Heart left ventricle (tissue), 16 donors: Measurements from ENCODE around the gene UBE2D3. TPM values are rescaled to one million over a fixed set of nuclear protein-coding genes. Genes with fewer than 3 reads are reported as not detected.

Experiments used
- ATAC-seq, 4 donors: fragments of 200-7000 bp; cut with Tn5 transposase; one replicate each; pipeline ENCODE4 v1.9.1; 2020 to 2022; ENCODE audit warnings: moderate library complexity in 4 of 4, mild to moderate bottlenecking in 3 of 4, moderate number of reproducible peaks in 1 of 4
- DNase-seq, 5 donors: peaks; one replicate each; pipeline ENCODE4 v3.0.0-alpha.2; 2020
- H3K27ac ChIP-seq, 12 donors: fragments of 200-600 bp; sonication (generic) in 4 of 12; one replicate each; pipeline versions ENCODE4 v1.5.0 to v1.8.0; 2016 to 2022; ENCODE audit warnings: mild to moderate bottlenecking in 2 of 12
- H3K27me3 ChIP-seq, 9 donors: fragments of 200-600 bp; sonication (generic) in 2 of 9; one replicate each; pipeline versions ENCODE4 v1.5.1 to v1.8.0; 2016 to 2022; ENCODE audit warnings: mild to moderate bottlenecking in 3 of 9
- H3K36me3 ChIP-seq, 9 donors: fragments of 200-600 bp; sonication (generic) in 2 of 9; one replicate each; pipeline versions ENCODE4 v1.5.0 to v1.8.0; 2018 to 2022; ENCODE audit warnings: mild to moderate bottlenecking in 2 of 9
- H3K4me1 ChIP-seq, 12 donors: fragments of 200-600 bp; sonication (generic) in 4 of 12; one replicate each; pipeline versions ENCODE4 v1.5.0 to v1.8.0; 2016 to 2022; ENCODE audit warnings: mild to moderate bottlenecking in 3 of 12
- H3K4me3 ChIP-seq, 12 donors: fragments of 200-600 bp; sonication (generic) in 4 of 12; one replicate each; pipeline versions ENCODE4 v1.5.0 to v1.8.0; 2017 to 2022; ENCODE audit warnings: mild to moderate bottlenecking in 9 of 12, moderate library complexity in 4 of 12
- H3K9me3 ChIP-seq, 12 donors: fragments of 200-600 bp; sonication (generic) in 4 of 12; one replicate each; pipeline versions ENCODE4 v1.5.0 to v1.8.0; 2016 to 2022; ENCODE audit warnings: mild to moderate bottlenecking in 1 of 12
- CTCF ChIP-seq, 12 donors: fragments of 200-600 bp; sonication (generic) in 4 of 12; IDR thresholded peaks; one replicate each; pipeline versions ENCODE4 v1.5.0 to v1.8.0; 2018 to 2022; ENCODE audit warnings: antibody characterized with exemption in 12 of 12, mild to moderate bottlenecking in 5 of 12
- POLR2A ChIP-seq, 2 donors: fragments of 450-650 bp; IDR thresholded peaks; one replicate each; pipeline ENCODE4 v1.6.1; 2017; ENCODE audit warnings: antibody characterized with exemption in 2 of 2, mild to moderate bottlenecking in 2 of 2, moderate library complexity in 2 of 2
- WGBS, 4 donors: extraction: QIAGEN DNeasy Blood & Tissue Kit in 2 of 4; methylation state at CpG; one replicate each; pipeline versions ENCODE4 v1.1.5 to v1.1.7; 2013 to 2018; 5-methylcytosine and 5-hydroxymethylcytosine counted together
- intact Hi-C, 10 donors: fragments of 100-400 bp; cut with DNase I; formaldehyde crosslinking; loops; one replicate each; pipeline versions ENCODE4 v1.11.1 to v1.14.2; 2022
- polyA plus RNA-seq, 2 donors: library from polyadenylated mRNA; stranded (reverse); fragments of 200-250 nt; gene quantifications; one replicate each; pipeline ENCODE4 v1.2.3, GENCODE V29; 2013
- total RNA-seq, 9 donors: library from RNA; depleted of rRNA in 2 of 9; stranded (reverse); fragments of >200 nt in 2 of 9; fragmentation: NEBNext Ultra II Directional in 3 of 9; extraction: Animal tissue kit (Norgen Biotek cat#: 25700) in 3 of 9; gene quantifications; one replicate each; pipeline versions ENCODE4 v1.1.0 to v1.2.4, GENCODE V29; 2016 to 2023
- donor health status: ischemic (EF 13 %, LVEDD 7.1; RV severe dilation, severe dysfunction).
- donor health status: healthy with polysubstance abuse.
- donor health status: DM: no; HTN: yes; CAD: no.
- donor health status: DM: no; HTN: no; CAD: no.
- donor health status: ischemic (EF 25% LVEDD 6.9; RV normal size, moderate dysfunction).
- donor health status: ischemic (EF 25% LVEDD 5.7; RV mildly dilated, moderate dysfunction).
- donor health status: healthy.
- donor health status: DM: yes; HTN: yes; CAD: no.
- donor health status: ischemic (EF 35%, LVEDD 5.7; RV mildly dilated, moderate dysfunction).
- donor health status: nonischemic (EF 11% LVEDD 7.7; RV severe dilation, severe dysfunction).
- donor health status: DM: yes; HTN: yes; CAD: no.
- donor health status: PGD.
- donor health status: ischemic (EF 29% LVEDD 5.4; RV normal size, mild dysfunction).
- donor health status: nonischemic (EF 23%, LVEDD 6.1; RV moderate dilation, normal function).

UBE2D3 gene
- total and polyA plus RNA-seq, 11 donors = 87.4 to 381 (median 258) TPM

- peaks cover 0 to 30% (median 11%) of the 10 kb centered on the region in 12 donors for H3K4me1 ChIP-seq
- WGBS, 4 donors = 86 to 92% (median 88%) methylated on average over 4 of the region's 4 CpGs
- H3K4me3 ChIP-seq = no peak overlapping the region
- intact Hi-C loops = no loop called here
- no peaks in the 10 kb centered on the region for H3K36me3 ChIP-seq
- DNase-seq (no peak), ATAC-seq (no peak)
- no peaks in the 10 kb centered on the region for H3K27me3 ChIP-seq
- H3K27ac ChIP-seq = no peak overlapping the region
- H3K9me3 ChIP-seq = no peaks in the 10 kb centered on the region
- TF ChIP-seq POLR2A (IDR thresholded peaks at IDR 0.05) (no peak), CTCF (IDR thresholded peaks at IDR 0.05) (no peak)
These were observed 4.8 kb upstream of the UBE2D3 start for GRCh38 chr4:102832105-102832504.

GRCh38 chr4:102829803-102830202 lies 2.5 kb upstream of the UBE2D3 start:
- DNase-seq (no peak), ATAC-seq (no peak)
- H3K36me3 ChIP-seq = peaks cover 0 to 3% (median 0%) of the 10 kb centered on the region in 9 donors
- no peaks in the 10 kb centered on the region for H3K9me3 ChIP-seq
- no peaks in the 10 kb centered on the region for H3K27me3 ChIP-seq
- H3K4me1 ChIP-seq = peaks cover 0 to 31% (median 11%) of the 10 kb centered on the region in 12 donors
- H3K4me3 ChIP-seq = no peak overlapping the region
- peak overlapping the region in 2 of 12 donors; percentile 100 for H3K27ac ChIP-seq
- intact Hi-C loops = loop anchor here in 8 of 10 donors (2.0 to 10.0 kb wide), 7 partner anchors 39 to 325 kb away; partner anchors contain the start of genes CISD2 (in 4 of the 8), SLC9B1 (in 3 of the 8), MANBA (in 1 of the 8) and NFKB1 (in 1 of the 8)
- no peak for TF ChIP-seq POLR2A (IDR thresholded peaks at IDR 0.05)
- TF ChIP-seq CTCF (IDR thresholded peaks at IDR 0.05) = no peak
- 91 to 96% (median 95%) methylated on average over 7 of the region's 7 CpGs for WGBS, 4 donors

- no peak for TF ChIP-seq POLR2A (IDR thresholded peaks at IDR 0.05)
- TF ChIP-seq CTCF (IDR thresholded peaks at IDR 0.05) = no peak
- H3K9me3 ChIP-seq = no peaks in the 10 kb centered on the region
- intact Hi-C loops = loop anchor here in 8 of 10 donors (2.0 to 10.0 kb wide), 7 partner anchors 40 to 324 kb away; partner anchors contain the start of genes CISD2 (in 4 of the 8), SLC9B1 (in 3 of the 8), MANBA (in 1 of the 8) and NFKB1 (in 1 of the 8)
- peaks cover 0 to 14% (median 2%) of the 10 kb centered on the region in 9 donors for H3K36me3 ChIP-seq
- DNase-seq (no peak), ATAC-seq (no peak)
- H3K4me1 ChIP-seq = peaks cover 0 to 43% (median 24%) of the 10 kb centered on the region in 12 donors
- WGBS, 4 donors = 0% methylated on average over 4 of the region's 4 CpGs
- H3K27ac ChIP-seq = peak overlapping the region; percentile 100
- peak overlapping the region; percentile 83 to 99 (median 91) for H3K4me3 ChIP-seq
- H3K27me3 ChIP-seq = no peaks in the 10 kb centered on the region
These were observed 1.1 kb upstream of the UBE2D3 start for GRCh38 chr4:102828497-102828808.

- 0% methylated on average over 44 to 50 of the region's 50 CpGs for WGBS, 4 donors
- peak overlapping the region; percentile 83 to 99 (median 91) for H3K4me3 ChIP-seq
- ATAC-seq (peak; percentile 85 to 89 (median 86)), DNase-seq (peak; percentile 98 to 100 (median 100))
- H3K36me3 ChIP-seq = peaks cover 0 to 20% (median 3%) of the 10 kb centered on the region in 9 donors
- H3K4me1 ChIP-seq = peaks cover 0 to 43% (median 29%) of the 10 kb centered on the region in 12 donors
- no peaks in the 10 kb centered on the region for H3K9me3 ChIP-seq
- TF ChIP-seq CTCF (IDR thresholded peaks at IDR 0.05) = peak in 4 of 12 donors; percentile 4 to 33 (median 21)
- TF ChIP-seq POLR2A (IDR thresholded peaks at IDR 0.05) = peak in 1 of 2 donors; percentile 60
- H3K27me3 ChIP-seq = no peaks in the 10 kb centered on the region
- H3K27ac ChIP-seq = peak overlapping the region; percentile 100
- intact Hi-C loops = loop anchor here (1.0 to 10.0 kb wide), 10 partner anchors 41 to 327 kb away; partner anchors contain the start of genes CISD2 (in 7 of the 10), SLC9B1 (in 4 of the 10), MANBA (in 3 of the 10) and NFKB1 (in 2 of the 10)
These were observed 534 bp upstream of the UBE2D3 start for GRCh38 chr4:102827674-102828496.
